Endothelial cell of umbilical vein (primary cell): Measurements from ENCODE around the gene GSX2. TPM values are rescaled to one million over a fixed set of nuclear protein-coding genes. Genes with fewer than 3 reads are reported as not detected.

Experiments used
- BruUV-seq: library from RNA; stranded (reverse); fragments of 400-500 nt; replicated peaks from 2 replicates; lab custom pipeline; 2021; lab: Mats Ljungman, UMichigan
- CTCF ChIA-PET: fragments of 300-600, 350-600 bp; sonication (Branson Sonifier 250); formaldehyde crosslinking; loops from one replicate; lab custom pipeline; 2021; ENCODE audit warnings: antibody characterized with exemption, inconsistent platforms; lab: Charles Lee
- POLR2A ChIA-PET: fragments of 300-600, 350-600 bp; sonication (Branson Sonifier 250); formaldehyde crosslinking; loops from one replicate; lab custom pipeline; 2021; ENCODE audit warnings: antibody characterized with exemption, inconsistent platforms; lab: Charles Lee
- DNase-seq: peaks from one replicate; pipeline ENCODE4 v3.0.0-alpha.2; 2011; ENCODE audit warnings: low read depth, low spot score
- FAIRE-seq: peaks from 2 replicates; lab custom pipeline; 2011; peaks lifted over from hg19 to GRCh38; lab: Jason Lieb, UNC
- H2AFZ ChIP-seq: 2 replicates; pipeline ENCODE4 v1.6.0; 2012; ENCODE audit warnings: low read depth, low read length, control low read depth, inconsistent platforms
- H3K27ac ChIP-seq: 2 replicates; pipeline ENCODE4 v1.5.1; 2011; ENCODE audit warnings: low read depth, mild to moderate bottlenecking, control low read depth, low read length, moderate library complexity; ENCODE audit not compliant: insufficient read depth
- H3K27me3 ChIP-seq, 2 experiments: 2 replicates each; pipeline versions ENCODE4 v1.6.0 to v1.6.1; 2011; ENCODE audit warnings: low read length in 2 of 2, mixed read lengths in 1 of 2; ENCODE audit not compliant: control insufficient read depth in 2 of 2, insufficient read depth in 2 of 2
- H3K36me3 ChIP-seq, 2 experiments: 2 replicates in 1 of 2; 3 replicates in 1 of 2; pipeline ENCODE4 v1.5.1; 2011; ENCODE audit warnings: low read length in 2 of 2, mild to moderate bottlenecking in 1 of 2, moderate library complexity in 1 of 2; ENCODE audit not compliant: control insufficient read depth in 2 of 2, insufficient read depth in 2 of 2; ENCODE audit errors: extremely low read depth in 1 of 2
- H3K4me1 ChIP-seq: 3 replicates; pipeline ENCODE4 v1.5.1; 2011; ENCODE audit warnings: mild to moderate bottlenecking, low read length; ENCODE audit not compliant: control insufficient read depth, insufficient read depth; ENCODE audit errors: extremely low read depth
- H3K4me2 ChIP-seq: 2 replicates; pipeline ENCODE4 v1.6.1; 2011; ENCODE audit warnings: low read length, control low read depth, mixed read lengths; ENCODE audit not compliant: insufficient read depth
- H3K4me3 ChIP-seq, 3 experiments: fragments of 200-600 bp in 1 of 3; sonication (generic), shearing (Covaris generic) in 1 of 3; replicated peaks in 1 of 3; 2 replicates each; pipeline ENCODE4 v1.5.1; 2011 to 2016; ENCODE audit warnings: control low read depth in 3 of 3, low read length in 3 of 3, mild to moderate bottlenecking in 2 of 3, inconsistent platforms in 1 of 3, low read depth in 1 of 3, moderate library complexity in 1 of 3; ENCODE audit not compliant: insufficient read depth in 1 of 3
- H3K79me2 ChIP-seq: 2 replicates; pipeline ENCODE4 v1.6.0; 2012; ENCODE audit warnings: low read length, inconsistent platforms; ENCODE audit not compliant: control insufficient read depth, insufficient read depth
- H3K9ac ChIP-seq: replicated peaks from 2 replicates; pipeline ENCODE3; 2011; ENCODE audit warnings: low read length, control low read depth; ENCODE audit not compliant: insufficient read depth; ENCODE audit errors: extremely low read depth
- H3K9me1 ChIP-seq: replicated peaks from 3 replicates; pipeline ENCODE4 v1.6.0; 2011; ENCODE audit warnings: mild to moderate bottlenecking, low read length; ENCODE audit not compliant: control insufficient read depth, insufficient read depth; ENCODE audit errors: extremely low read depth
- H3K9me3 ChIP-seq: replicated peaks from 2 replicates; pipeline ENCODE4 v1.5.1; 2012; ENCODE audit warnings: low read length, inconsistent platforms; ENCODE audit not compliant: control insufficient read depth, insufficient read depth
- H4K20me1 ChIP-seq: replicated peaks from 2 replicates; pipeline ENCODE3; 2011; ENCODE audit warnings: mild to moderate bottlenecking, low read length; ENCODE audit not compliant: control insufficient read depth, insufficient read depth; ENCODE audit errors: extremely low read depth
- CTCF ChIP-seq, 2 donors: IDR thresholded peaks; 1 replicate in 1 of 2; 2 replicates in 1 of 2; pipeline ENCODE4 v1.5.1; 2011; ENCODE audit warnings: low read length in 2 of 2, mild to moderate bottlenecking in 2 of 2, moderate library complexity in 2 of 2, control low read depth in 1 of 2, inconsistent platforms in 1 of 2, low read depth in 1 of 2; ENCODE audit not compliant: insufficient read depth in 1 of 2; ENCODE audit errors: extremely low read depth in 1 of 2
- EZH2 ChIP-seq: IDR thresholded peaks from 2 replicates; pipeline ENCODE4 v1.6.1; 2012; ENCODE audit warnings: borderline replicate concordance, low read depth, mild to moderate bottlenecking, moderate library complexity, low read length, inconsistent platforms; ENCODE audit not compliant: severe bottlenecking
- FOS ChIP-seq: IDR thresholded peaks from 2 replicates; pipeline ENCODE4 v1.6.1; 2011; ENCODE audit warnings: mild to moderate bottlenecking, low read length, moderate library complexity, borderline replicate concordance; ENCODE audit not compliant: insufficient read depth
- GATA2 ChIP-seq: IDR thresholded peaks from 2 replicates; pipeline ENCODE4 v1.7.0; 2011; ENCODE audit warnings: low read depth, mild to moderate bottlenecking, moderate library complexity, mixed read lengths, low read length; ENCODE audit not compliant: insufficient read length, insufficient read depth
- JUN ChIP-seq: IDR thresholded peaks from 2 replicates; pipeline ENCODE4 v1.6.1; 2011; ENCODE audit warnings: borderline replicate concordance, low read depth; ENCODE audit not compliant: insufficient read length, insufficient read depth
- MAX ChIP-seq: IDR thresholded peaks from 2 replicates; pipeline ENCODE4 v1.6.1; 2011; ENCODE audit not compliant: insufficient read depth, insufficient read length
- POLR2A ChIP-seq: IDR thresholded peaks from 2 replicates; pipeline ENCODE4 v1.6.1; 2012; ENCODE audit warnings: low read depth, mild to moderate bottlenecking, control low read depth, low read length
- POLR2AphosphoS5 ChIP-seq: IDR thresholded peaks from 2 replicates; pipeline ENCODE4 v1.6.1; 2012; ENCODE audit warnings: low read depth, mild to moderate bottlenecking, control low read depth, low read length, moderate library complexity; ENCODE audit not compliant: insufficient read depth
- dilution Hi-C: fragments of 300-500 bp; cut with MboI; formaldehyde crosslinking; loops from one replicate; pipeline ENCODE4 v1.15.0; 2019; ENCODE audit warnings: low sequenced_read_pairs; ENCODE audit not compliant: extremely low pct_ligation_motif_present
- intact Hi-C: fragments of 100-400 bp; cut with micrococcal nuclease; formaldehyde crosslinking; loops from one replicate; pipeline ENCODE4 v1.10.0; 2022
- polyA plus RNA-seq, 4 experiments: library from polyadenylated mRNA; depleted of rRNA in 3 of 4; stranded (reverse) in 3 of 4; unstranded in 1 of 4; fragments of >200 nt; gene quantifications; 2 replicates each; pipeline versions ENCODE4 v1.2.1 to v1.2.3, GENCODE V29; 2011 to 2012; ENCODE audit warnings: missing spikeins in 1 of 4
- total RNA-seq: library from RNA; stranded (reverse); gene quantifications from 2 replicates; pipeline ENCODE4 v1.2.3, GENCODE V29; 2021

Gene GSX2
- total and polyA plus RNA-seq, 2 donors (not counting 3 experiments of a cell fraction or from before 2014, with no cell fraction given), result not detected

GRCh38 chr4:54063737-54064316 lies 36.1 kb upstream of the GSX2 start:
- Histone ChIP-seq H3K9ac (peak overlapping the region; percentile 97), H3K9me3 (no peaks in the 10 kb centered on the region), H3K4me2 (peak overlapping the region; percentile 98), H3K27me3 (no peaks in the 10 kb centered on the region), H4K20me1 (peaks cover 16% of the 10 kb centered on the region), H3K4me1 (peaks cover 63% of the 10 kb centered on the region), H3K79me2 (peaks cover 54% of the 10 kb centered on the region), H3K27ac (peak overlapping the region; percentile 96), H3K4me3 (peak overlapping the region; percentile 55 to 98 (median 96)), H3K9me1 (no peaks in the 10 kb centered on the region), H3K36me3 (no peaks in the 10 kb centered on the region), H2AFZ (no peak overlapping the region)
- dilution Hi-C loops (no loop called here), intact Hi-C loops (loop anchor here (1.0 to 2.0 kb wide), 5 partner anchors 37 to 153 kb away; partner anchors contain the start of gene GSX2)
- FAIRE-seq, result no peak
- no TSS peak for BruUV-seq
- DNase-seq, result peak; percentile 57
- ChIA-PET POLR2A (interaction anchor here (1.2 to 1.5 kb wide), 3 partner anchors 10 to 120 kb away, joined by 3 to 5 read pairs (median 3); no protein-coding TSS in a partner anchor), CTCF (interaction anchor here (0.9 to 2.9 kb wide), 7 partner anchors 22 to 170 kb away, joined by 3 to 21 read pairs (median 3); no protein-coding TSS in a partner anchor)
- no peak for TF ChIP-seq POLR2AphosphoS5
- TF ChIP-seq FOS, result no peak
- TF ChIP-seq POLR2A, result no peak
- no peak for TF ChIP-seq GATA2
- TF ChIP-seq MAX, result no peak
- no peak for TF ChIP-seq JUN
- TF ChIP-seq CTCF (IDR thresholded peaks at IDR 0.05; ENCODE audit: extremely low read depth in 1 of 2, insufficient read depth in 1 of 2, low read depth in 1 of 2, low read length in 2 of 2), result no peak
- no peak for TF ChIP-seq EZH2
